Stimulated activated CD8-positive, alpha-beta memory T cell treated with anti-CD3 and anti-CD28 coated beads, Interleukin-15, amount 100 ng/mL, for 48 hours (primary cell): ENCODE results near the gene ATXN7L2.

Experiments used
- DNase-seq, 2 donors: peaks; one replicate each; pipeline ENCODE4 v3.0.0-alpha.2; 2020; ENCODE audit warnings: low read depth in 2 of 2

ATXN7L2 gene

GRCh38 chr1:109476825-109477224 lies 6.9 kb upstream of the ATXN7L2 start:
- no peak for DNase-seq

GRCh38 chr1:109477821-109478220 lies 5.9 kb upstream of the ATXN7L2 start:
- DNase-seq, result no peak

- no peak for DNase-seq
These were observed 4.9 kb upstream of the ATXN7L2 start for GRCh38 chr1:109478806-109479205.

- DNase-seq, result no peak
These were observed 4.4 kb upstream of the ATXN7L2 start for GRCh38 chr1:109479311-109479710.

GRCh38 chr1:109479901-109480300 lies 3.8 kb upstream of the ATXN7L2 start:
- DNase-seq, result no peak

GRCh38 chr1:109481646-109482045 lies 2.1 kb upstream of the ATXN7L2 start:
- DNase-seq, result no peak

GRCh38 chr1:109482242-109482641 lies 1.5 kb upstream of the ATXN7L2 start:
- no peak for DNase-seq

GRCh38 chr1:109482791-109483671 lies 674 bp upstream of the ATXN7L2 start:
- no peak for DNase-seq

GRCh38 chr1:109484519-109484975 lies 842 bp downstream of the ATXN7L2 start:
- no peak for DNase-seq

- DNase-seq, result no peak
These were observed 1.3 kb downstream of the ATXN7L2 start for GRCh38 chr1:109485001-109485400.

- no peak for DNase-seq
These were observed 3.6 kb downstream of the ATXN7L2 start for GRCh38 chr1:109487261-109487660.

GRCh38 chr1:109488201-109488600 lies 4.5 kb downstream of the ATXN7L2 start:
- DNase-seq, result no peak

GRCh38 chr1:109488696-109489095 lies 5.0 kb downstream of the ATXN7L2 start:
- no peak for DNase-seq

- DNase-seq, result peak in 1 of 2 donors; percentile 47
These were observed 6.6 kb downstream of the ATXN7L2 start for GRCh38 chr1:109490029-109490933.

- no peak for DNase-seq
These were observed 7.2 kb downstream of the ATXN7L2 start for GRCh38 chr1:109490934-109491302.

GRCh38 chr1:109491372-109491771 lies 7.7 kb downstream of the ATXN7L2 start:
- DNase-seq, result no peak

GRCh38 chr1:109492779-109493178 lies 9.1 kb downstream of the ATXN7L2 start:
- no peak for DNase-seq

GRCh38 chr1:109493227-109493626 lies 9.5 kb downstream of the ATXN7L2 start:
- DNase-seq, result no peak

GRCh38 chr1:109493805-109494539 lies 10.3 kb downstream of the ATXN7L2 start, which contains the start of gene CYB561D1:
CYB561D1 (plus strand) TSS chr1:109494094; CDS start chr1:109494140, 46 bp downstream.
- peak; percentile 85 for DNase-seq

GRCh38 chr1:109495738-109496137 lies 12.0 kb downstream of the ATXN7L2 start:
- DNase-seq, result no peak

GRCh38 chr1:109497449-109498160 lies 13.9 kb downstream of the ATXN7L2 start:
- no peak for DNase-seq
